ENCODE measurements around the gene SLC17A9. TPM values are rescaled to one million over a fixed set of nuclear protein-coding genes. Genes with fewer than 3 reads are reported as not detected.

Gene SLC17A9
- total RNA-seq, 1 donor from 2014 or later = 12.4 TPM

DNA sequence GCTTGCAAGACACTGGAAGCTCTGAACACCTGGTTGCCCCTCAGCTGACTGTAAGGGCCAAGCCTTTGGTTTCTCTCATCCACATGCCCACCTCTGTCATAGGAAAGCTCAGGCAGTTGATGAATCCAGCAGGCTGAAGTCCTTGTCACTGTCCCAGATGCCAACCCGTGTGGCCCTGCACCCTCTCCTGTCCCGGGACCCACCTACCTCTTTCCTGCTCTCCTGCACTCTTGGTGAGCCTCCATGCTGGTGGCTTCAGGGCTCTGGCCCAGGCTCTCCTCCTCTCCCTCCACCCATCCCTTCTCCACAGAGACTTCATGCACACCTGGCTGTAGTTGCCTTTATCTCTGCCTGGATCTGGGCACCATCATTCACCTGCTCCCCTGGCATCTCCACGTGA lies 18.5 kb upstream of the SLC17A9 start:
- peaks cover 76% of the 10 kb centered on the region for H4K20me1 ChIP-seq (ENCODE audit: insufficient read depth, low read length)
- H3K27me3 Mint-ChIP-seq (ENCODE audit: low read depth, unreplicated experiment) = no peaks in the 10 kb centered on the region
- TF ChIP-seq, protein P1, sequence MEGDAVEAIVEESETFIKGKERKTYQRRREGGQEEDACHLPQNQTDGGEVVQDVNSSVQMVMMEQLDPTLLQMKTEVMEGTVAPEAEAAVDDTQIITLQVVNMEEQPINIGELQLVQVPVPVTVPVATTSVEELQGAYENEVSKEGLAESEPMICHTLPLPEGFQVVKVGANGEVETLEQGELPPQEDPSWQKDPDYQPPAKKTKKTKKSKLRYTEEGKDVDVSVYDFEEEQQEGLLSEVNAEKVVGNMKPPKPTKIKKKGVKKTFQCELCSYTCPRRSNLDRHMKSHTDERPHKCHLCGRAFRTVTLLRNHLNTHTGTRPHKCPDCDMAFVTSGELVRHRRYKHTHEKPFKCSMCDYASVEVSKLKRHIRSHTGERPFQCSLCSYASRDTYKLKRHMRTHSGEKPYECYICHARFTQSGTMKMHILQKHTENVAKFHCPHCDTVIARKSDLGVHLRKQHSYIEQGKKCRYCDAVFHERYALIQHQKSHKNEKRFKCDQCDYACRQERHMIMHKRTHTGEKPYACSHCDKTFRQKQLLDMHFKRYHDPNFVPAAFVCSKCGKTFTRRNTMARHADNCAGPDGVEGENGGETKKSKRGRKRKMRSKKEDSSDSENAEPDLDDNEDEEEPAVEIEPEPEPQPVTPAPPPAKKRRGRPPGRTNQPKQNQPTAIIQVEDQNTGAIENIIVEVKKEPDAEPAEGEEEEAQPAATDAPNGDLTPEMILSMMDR (IDR thresholded peaks at IDR 0.05; ENCODE audit: insufficient read depth, low read depth, low read length) = no peak
- TF ChIP-seq EZH2 (IDR thresholded peaks at IDR 0.05; ENCODE audit: insufficient read depth, low read length) = no peak
- H3K79me2 ChIP-seq (ENCODE audit: insufficient read depth, low read length) = peaks cover 95% of the 10 kb centered on the region
- no peak overlapping the region for H3K27ac Mint-ChIP-seq (ENCODE audit: unreplicated experiment)
- no peak overlapping the region for H3K4me2 ChIP-seq (ENCODE audit: low read length)
- no peak overlapping the region for H3K4me3 Mint-ChIP-seq (ENCODE audit: unreplicated experiment)
- DNase-seq (ENCODE audit: low read depth) (no peak), FAIRE-seq (no peak)
- H3K9ac ChIP-seq (ENCODE audit: low read length) = no peak overlapping the region
- peaks cover 5% of the 10 kb centered on the region for H3K36me3 ChIP-seq (ENCODE audit: insufficient read depth, low read length)
- H3K27ac ChIP-seq (ENCODE audit: low read depth, low read length) = no peak overlapping the region
- no peaks in the 10 kb centered on the region for H3K9me3 ChIP-seq (ENCODE audit: insufficient read depth, low read depth, low read length)
- no peak overlapping the region for H2AFZ ChIP-seq (ENCODE audit: low read depth, low read length)
- no peak overlapping the region for H3K4me3 ChIP-seq (ENCODE audit: insufficient read depth, low read depth, low read length)
- no peaks in the 10 kb centered on the region for H3K9me3 Mint-ChIP-seq (ENCODE audit: unreplicated experiment)
- peaks cover 12% of the 10 kb centered on the region for H3K4me1 Mint-ChIP-seq (ENCODE audit: low read depth, unreplicated experiment)
- H3K27me3 ChIP-seq (ENCODE audit: insufficient read depth, low read length) = no peaks in the 10 kb centered on the region
- peaks cover 13% of the 10 kb centered on the region for H3K4me1 ChIP-seq (ENCODE audit: insufficient read depth, low read length)
- peaks cover 5% of the 10 kb centered on the region for H3K36me3 Mint-ChIP-seq (ENCODE audit: low read depth, unreplicated experiment)

DNA sequence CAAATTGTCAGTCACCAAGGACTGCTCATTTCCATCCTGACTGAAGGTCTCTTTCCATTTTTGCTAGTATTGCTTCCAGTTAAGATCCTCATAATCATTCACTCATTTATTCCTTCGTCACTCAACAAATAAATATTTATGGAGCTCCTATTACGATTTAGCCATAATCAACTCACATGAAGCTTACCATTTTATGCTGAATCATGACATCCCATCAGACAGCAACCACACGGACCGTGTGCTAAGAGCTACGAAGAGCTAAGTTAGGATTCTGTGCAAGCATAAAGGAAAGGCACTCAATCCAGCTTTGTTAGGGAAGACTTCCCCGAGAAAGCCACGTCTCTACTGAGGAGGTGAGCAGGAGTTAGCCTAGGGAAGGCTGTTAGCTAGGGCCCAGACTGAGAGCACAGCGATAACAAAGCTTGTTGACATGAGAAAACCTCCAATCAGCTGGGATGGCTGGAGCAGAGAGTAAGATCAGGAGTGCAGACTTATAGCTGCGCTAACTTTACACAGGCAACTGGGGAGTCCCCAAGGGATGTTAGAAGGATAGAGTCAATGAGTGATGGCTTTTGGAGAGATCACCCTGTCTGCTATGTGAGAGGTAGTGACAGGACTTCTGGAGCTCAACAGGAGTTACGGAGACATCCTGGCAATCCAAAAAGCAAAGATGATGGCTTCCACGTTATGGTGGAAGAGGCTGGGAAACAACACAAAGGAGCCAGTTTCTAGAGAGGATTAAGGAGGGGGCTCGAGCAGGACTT lies 17.1 kb upstream of the SLC17A9 start:
- Histone ChIP-seq H3K27me3 (ENCODE audit: insufficient read depth, low read length) (no peaks in the 10 kb centered on the region), H3K36me3 (ENCODE audit: insufficient read depth, low read length) (peaks cover 5% of the 10 kb centered on the region), H3K4me2 (ENCODE audit: low read length) (peak overlapping the region; percentile 86), H2AFZ (ENCODE audit: low read depth, low read length) (no peak overlapping the region), H3K79me2 (ENCODE audit: insufficient read depth, low read length) (peaks cover 93% of the 10 kb centered on the region), H4K20me1 (ENCODE audit: insufficient read depth, low read length) (peaks cover 78% of the 10 kb centered on the region), H3K9me3 (ENCODE audit: insufficient read depth, low read depth, low read length) (no peaks in the 10 kb centered on the region), H3K4me1 (ENCODE audit: insufficient read depth, low read length) (peaks cover 13% of the 10 kb centered on the region), H3K27ac (ENCODE audit: low read depth, low read length) (no peak overlapping the region), H3K9ac (ENCODE audit: low read length) (peak overlapping the region; percentile 0), H3K4me3 (ENCODE audit: insufficient read depth, low read depth, low read length) (no peak overlapping the region)
- DNase-seq (ENCODE audit: low read depth) = no peak
- no peak for FAIRE-seq
- Mint-ChIP-seq H3K4me1 (ENCODE audit: low read depth, unreplicated experiment) (peaks cover 17% of the 10 kb centered on the region), H3K36me3 (ENCODE audit: low read depth, unreplicated experiment) (peaks cover 5% of the 10 kb centered on the region), H3K27me3 (ENCODE audit: low read depth, unreplicated experiment) (no peaks in the 10 kb centered on the region), H3K27ac (ENCODE audit: unreplicated experiment) (no peak overlapping the region), H3K9me3 (ENCODE audit: unreplicated experiment) (no peaks in the 10 kb centered on the region), H3K4me3 (ENCODE audit: unreplicated experiment) (no peak overlapping the region)
- no peak for TF ChIP-seq EZH2 (IDR thresholded peaks at IDR 0.05; ENCODE audit: insufficient read depth, low read length)
- TF ChIP-seq, protein P1 (IDR thresholded peaks at IDR 0.05; ENCODE audit: insufficient read depth, low read depth, low read length) = no peak

DNA sequence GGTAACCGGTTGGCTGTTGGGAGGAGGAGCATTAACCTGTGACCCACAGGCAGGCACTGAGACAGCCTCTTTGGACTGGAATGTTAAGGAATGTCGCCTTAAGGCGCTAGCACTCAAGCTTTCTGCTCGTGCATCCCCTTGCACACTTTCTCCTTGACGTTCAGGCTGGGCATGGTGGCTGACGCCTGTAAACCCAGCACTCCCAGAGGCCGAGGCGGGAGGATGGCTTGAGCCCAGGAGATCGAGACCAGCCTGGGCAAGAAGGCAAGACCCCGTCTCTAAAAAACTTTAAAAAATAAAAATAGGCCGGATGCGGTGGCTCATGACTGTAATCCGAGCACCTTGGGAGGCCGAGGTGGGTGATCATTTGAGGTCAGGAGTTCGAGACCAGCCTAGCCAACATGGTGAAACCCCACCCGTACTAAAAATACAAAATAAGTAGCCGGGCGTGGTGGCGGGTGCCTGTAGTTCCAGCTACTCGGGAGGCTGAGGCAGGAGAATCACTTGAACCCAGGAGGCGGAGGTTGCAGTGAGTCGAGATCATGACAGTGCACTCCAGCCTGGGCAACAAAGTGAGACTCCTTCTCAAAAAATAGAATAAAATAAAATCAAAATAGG lies 16.4 kb upstream of the SLC17A9 start:
- H3K4me2 ChIP-seq (ENCODE audit: low read length) = peak overlapping the region; percentile 86
- no peak overlapping the region for H2AFZ ChIP-seq (ENCODE audit: low read depth, low read length)
- H3K4me1 ChIP-seq (ENCODE audit: insufficient read depth, low read length) = peaks cover 13% of the 10 kb centered on the region
- peaks cover 5% of the 10 kb centered on the region for H3K36me3 ChIP-seq (ENCODE audit: insufficient read depth, low read length)
- H3K27ac ChIP-seq (ENCODE audit: low read depth, low read length) = peak overlapping the region; percentile 98
- peak overlapping the region; percentile 100 for H3K9ac ChIP-seq (ENCODE audit: low read length)
- TF ChIP-seq, protein P1 (IDR thresholded peaks at IDR 0.05; ENCODE audit: insufficient read depth, low read depth, low read length) = no peak
- TF ChIP-seq EZH2 (IDR thresholded peaks at IDR 0.05; ENCODE audit: insufficient read depth, low read length) = no peak
- no peak overlapping the region for H3K27ac Mint-ChIP-seq (ENCODE audit: unreplicated experiment)
- DNase-seq (ENCODE audit: low read depth) (no peak), FAIRE-seq (no peak)
- peaks cover 78% of the 10 kb centered on the region for H4K20me1 ChIP-seq (ENCODE audit: insufficient read depth, low read length)
- H3K27me3 ChIP-seq (ENCODE audit: insufficient read depth, low read length) = no peaks in the 10 kb centered on the region
- peaks cover 5% of the 10 kb centered on the region for H3K36me3 Mint-ChIP-seq (ENCODE audit: low read depth, unreplicated experiment)
- H3K27me3 Mint-ChIP-seq (ENCODE audit: low read depth, unreplicated experiment) = no peaks in the 10 kb centered on the region
- H3K4me3 ChIP-seq (ENCODE audit: insufficient read depth, low read depth, low read length) = peak overlapping the region; percentile 80
- no peak overlapping the region for H3K4me3 Mint-ChIP-seq (ENCODE audit: unreplicated experiment)
- H3K4me1 Mint-ChIP-seq (ENCODE audit: low read depth, unreplicated experiment) = peaks cover 11% of the 10 kb centered on the region
- peaks cover 93% of the 10 kb centered on the region for H3K79me2 ChIP-seq (ENCODE audit: insufficient read depth, low read length)
- H3K9me3 Mint-ChIP-seq (ENCODE audit: unreplicated experiment) = no peaks in the 10 kb centered on the region
- no peaks in the 10 kb centered on the region for H3K9me3 ChIP-seq (ENCODE audit: insufficient read depth, low read depth, low read length)
